Nephron progenitor cell (in vitro differentiated cells): ENCODE results near the gene DERL3.

Experiments used
- DNase-seq: peaks from one replicate; pipeline ENCODE4 v3.0.0; 2021
- H3K27ac Mint-ChIP-seq: 2 replicates; pipeline ENCODE4 v1.8.0; 2021; ENCODE audit warnings: mild to moderate bottlenecking, moderate library complexity, mixed read lengths
- H3K27me3 Mint-ChIP-seq: 2 replicates; pipeline ENCODE4 v1.8.0; 2021; ENCODE audit warnings: mild to moderate bottlenecking, low read depth, mixed read lengths; ENCODE audit not compliant: poor library complexity
- H3K36me3 Mint-ChIP-seq: 2 replicates; pipeline ENCODE4 v1.8.0; 2021; ENCODE audit warnings: low read depth, mixed read lengths
- H3K4me1 Mint-ChIP-seq: 2 replicates; pipeline ENCODE4 v1.8.0; 2021; ENCODE audit warnings: mixed read lengths
- H3K4me3 Mint-ChIP-seq: 2 replicates; pipeline ENCODE4 v1.8.0; 2021; ENCODE audit warnings: mild to moderate bottlenecking, moderate library complexity, mixed read lengths
- H3K9me3 Mint-ChIP-seq: 2 replicates; pipeline ENCODE4 v1.8.0; 2021; ENCODE audit warnings: mild to moderate bottlenecking, moderate library complexity, mixed read lengths
- TF ChIP-seq, protein P1 (sequence below): fragments of 200-600 bp; sonication (generic); IDR thresholded peaks from 2 replicates; pipeline ENCODE4 v1.5.0; 2021; ENCODE audit warnings: antibody characterized with exemption

The DERL3 gene

DNA sequence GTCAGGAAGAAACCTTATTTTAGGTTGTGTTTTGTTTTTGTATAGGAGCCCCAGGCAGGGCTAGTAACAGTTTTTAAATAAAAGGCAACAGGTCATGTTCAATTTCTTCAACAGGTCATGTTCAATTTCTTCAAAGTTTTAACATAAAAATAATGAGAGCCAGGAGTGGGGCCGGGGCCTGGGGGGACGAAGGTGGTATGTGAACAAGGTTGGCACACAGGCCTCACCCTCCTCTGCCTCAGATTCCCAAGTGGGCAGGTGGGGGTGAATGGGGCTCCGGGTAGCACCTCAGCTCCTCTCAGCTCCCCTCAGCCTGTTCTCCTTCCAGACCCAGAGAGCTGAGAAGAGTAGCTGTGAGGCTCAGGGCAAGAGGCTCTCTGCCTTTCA, 4.4 kb downstream of the DERL3 start:
- H3K27ac Mint-ChIP-seq = no peak overlapping the region
- H3K4me3 Mint-ChIP-seq = no peak overlapping the region
- H3K36me3 Mint-ChIP-seq = peaks cover 26% of the 10 kb centered on the region
- TF ChIP-seq, protein P1, sequence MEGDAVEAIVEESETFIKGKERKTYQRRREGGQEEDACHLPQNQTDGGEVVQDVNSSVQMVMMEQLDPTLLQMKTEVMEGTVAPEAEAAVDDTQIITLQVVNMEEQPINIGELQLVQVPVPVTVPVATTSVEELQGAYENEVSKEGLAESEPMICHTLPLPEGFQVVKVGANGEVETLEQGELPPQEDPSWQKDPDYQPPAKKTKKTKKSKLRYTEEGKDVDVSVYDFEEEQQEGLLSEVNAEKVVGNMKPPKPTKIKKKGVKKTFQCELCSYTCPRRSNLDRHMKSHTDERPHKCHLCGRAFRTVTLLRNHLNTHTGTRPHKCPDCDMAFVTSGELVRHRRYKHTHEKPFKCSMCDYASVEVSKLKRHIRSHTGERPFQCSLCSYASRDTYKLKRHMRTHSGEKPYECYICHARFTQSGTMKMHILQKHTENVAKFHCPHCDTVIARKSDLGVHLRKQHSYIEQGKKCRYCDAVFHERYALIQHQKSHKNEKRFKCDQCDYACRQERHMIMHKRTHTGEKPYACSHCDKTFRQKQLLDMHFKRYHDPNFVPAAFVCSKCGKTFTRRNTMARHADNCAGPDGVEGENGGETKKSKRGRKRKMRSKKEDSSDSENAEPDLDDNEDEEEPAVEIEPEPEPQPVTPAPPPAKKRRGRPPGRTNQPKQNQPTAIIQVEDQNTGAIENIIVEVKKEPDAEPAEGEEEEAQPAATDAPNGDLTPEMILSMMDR = no peak
- H3K9me3 Mint-ChIP-seq = no peaks in the 10 kb centered on the region
- peaks cover 5% of the 10 kb centered on the region for H3K27me3 Mint-ChIP-seq
- H3K4me1 Mint-ChIP-seq = peaks cover 31% of the 10 kb centered on the region
- DNase-seq = no peak

DNA sequence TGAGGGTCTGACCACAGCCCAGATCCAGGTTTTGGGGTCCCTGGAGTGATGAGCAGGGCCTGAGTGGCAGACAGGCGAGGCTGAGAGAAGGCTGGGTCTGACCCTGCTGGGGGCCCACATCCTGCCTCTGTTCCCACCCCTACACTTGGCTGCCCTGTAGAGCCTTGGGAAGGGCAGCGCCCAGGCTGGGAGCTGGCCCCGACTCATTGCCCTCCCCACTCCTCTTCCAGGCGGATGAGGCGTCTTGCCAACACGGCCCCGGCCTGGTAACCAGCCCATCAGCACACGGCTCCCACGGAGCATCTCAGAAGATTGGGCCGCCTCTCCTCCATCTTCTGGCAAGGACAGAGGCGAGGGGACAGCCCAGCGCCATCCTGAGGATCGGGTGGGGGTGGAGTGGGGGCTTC, 4.9 kb downstream of the DERL3 start:
- peaks cover 27% of the 10 kb centered on the region for H3K4me1 Mint-ChIP-seq
- TF ChIP-seq, protein P1 = no peak
- H3K27me3 Mint-ChIP-seq = peaks cover 5% of the 10 kb centered on the region
- peaks cover 30% of the 10 kb centered on the region for H3K36me3 Mint-ChIP-seq
- no peaks in the 10 kb centered on the region for H3K9me3 Mint-ChIP-seq
- no peak overlapping the region for H3K27ac Mint-ChIP-seq
- no peak for DNase-seq
- no peak overlapping the region for H3K4me3 Mint-ChIP-seq

DNA sequence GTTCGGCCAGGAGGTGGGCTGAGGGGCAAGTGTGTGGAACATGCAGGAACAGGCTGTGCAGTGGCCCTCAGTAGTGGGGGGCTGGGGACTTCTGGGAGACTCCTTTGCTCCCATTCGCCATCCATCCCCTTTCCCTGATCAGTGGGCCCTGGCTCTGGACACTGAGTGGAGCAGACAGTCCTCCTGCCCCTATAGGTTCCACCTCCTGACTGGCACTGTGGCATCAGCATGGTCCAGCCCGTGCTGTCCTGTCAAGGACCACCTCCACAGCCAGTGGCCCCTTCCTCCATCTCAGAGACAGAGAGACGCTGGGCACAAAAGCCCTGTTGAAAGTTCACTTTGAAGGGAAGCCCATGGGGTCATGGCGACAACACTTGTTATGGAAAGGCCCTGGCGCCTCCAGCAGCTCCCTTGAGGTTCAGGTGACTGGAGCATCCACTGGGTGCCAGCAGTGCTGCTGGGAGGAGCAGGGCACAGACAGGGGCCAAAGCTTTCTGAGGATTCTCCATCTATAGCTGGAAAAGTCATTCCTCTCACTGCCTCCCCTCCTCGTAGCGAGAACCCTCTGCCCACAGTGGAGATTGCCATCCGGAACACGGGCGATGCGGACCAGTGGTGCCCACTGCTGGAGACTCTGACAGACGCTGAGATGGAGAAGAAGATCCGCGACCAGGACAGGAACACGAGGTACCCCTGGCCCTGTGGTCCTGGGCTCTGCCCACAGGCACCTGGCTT, 5.6 kb downstream of the DERL3 start:
- peaks cover 35% of the 10 kb centered on the region for H3K36me3 Mint-ChIP-seq
- no peak overlapping the region for H3K27ac Mint-ChIP-seq
- H3K9me3 Mint-ChIP-seq = no peaks in the 10 kb centered on the region
- TF ChIP-seq, protein P1 = no peak
- no peak for DNase-seq
- peaks cover 23% of the 10 kb centered on the region for H3K4me1 Mint-ChIP-seq
- peaks cover 5% of the 10 kb centered on the region for H3K27me3 Mint-ChIP-seq
- no peak overlapping the region for H3K4me3 Mint-ChIP-seq

DNA sequence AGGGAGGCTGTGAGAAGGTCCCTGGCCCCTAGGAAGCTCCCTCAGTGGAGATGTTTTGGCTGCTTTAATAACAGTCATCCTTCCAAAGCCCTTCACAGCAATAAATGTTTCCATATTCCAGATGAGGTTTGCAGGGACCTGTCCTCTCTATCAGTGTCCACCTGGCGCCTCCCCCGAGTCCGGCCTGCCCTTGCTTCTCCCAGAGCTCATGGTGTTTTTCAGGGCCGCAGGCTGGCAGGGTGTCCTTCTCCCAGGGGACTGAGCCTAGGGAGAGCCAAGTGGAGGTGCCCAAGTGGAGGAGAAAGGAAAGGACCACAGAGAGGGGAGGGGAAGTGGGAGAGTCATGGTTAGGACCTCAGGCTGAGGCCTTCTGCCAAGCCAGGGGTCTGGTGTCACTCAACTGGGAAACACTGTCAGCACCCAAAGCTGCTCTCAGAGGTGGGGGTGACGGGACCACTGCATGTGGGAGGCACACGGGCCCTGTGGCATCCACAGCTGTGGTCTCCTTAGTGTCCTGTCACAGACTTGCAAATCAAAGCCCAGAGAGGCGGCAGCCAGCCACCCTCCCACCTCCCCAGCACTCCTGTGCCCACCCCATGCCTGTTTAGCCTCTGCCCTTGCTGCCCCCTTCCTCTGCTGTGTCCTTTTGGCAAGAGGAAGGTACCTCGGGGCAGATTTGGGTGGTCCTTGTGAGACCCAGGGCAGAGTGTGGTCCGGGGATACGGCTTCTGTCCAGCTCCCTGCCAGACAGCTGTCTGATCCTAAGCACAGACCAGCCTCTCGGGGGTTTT, 6.4 kb downstream of the DERL3 start:
- peak overlapping the region; percentile 27 for H3K27ac Mint-ChIP-seq
- peaks cover 18% of the 10 kb centered on the region for H3K4me1 Mint-ChIP-seq
- H3K9me3 Mint-ChIP-seq = no peaks in the 10 kb centered on the region
- no peak for DNase-seq
- TF ChIP-seq, protein P1 = no peak
- H3K4me3 Mint-ChIP-seq = no peak overlapping the region
- peaks cover 39% of the 10 kb centered on the region for H3K36me3 Mint-ChIP-seq
- H3K27me3 Mint-ChIP-seq = peaks cover 5% of the 10 kb centered on the region

DNA sequence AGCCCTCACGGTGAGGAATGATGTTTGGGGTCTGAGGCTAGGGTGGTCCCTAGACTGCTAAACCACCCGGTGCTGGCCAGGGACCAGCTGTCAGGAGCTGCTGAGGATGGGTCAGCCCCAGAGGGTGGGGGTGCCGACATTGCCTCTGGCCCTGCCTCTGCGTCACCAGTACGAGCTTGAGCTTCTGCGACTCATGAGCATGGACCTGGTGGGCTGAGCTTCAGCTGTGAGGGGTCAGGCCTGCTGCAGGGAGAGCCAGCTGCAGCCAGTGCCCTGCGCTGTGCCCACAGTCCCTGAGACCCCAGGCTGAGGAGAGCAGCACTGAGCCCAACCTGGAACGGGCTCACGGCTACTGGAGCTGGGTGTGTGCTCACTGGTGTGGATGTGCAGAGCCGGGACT, 7.0 kb downstream of the DERL3 start:
- H3K36me3 Mint-ChIP-seq = peaks cover 42% of the 10 kb centered on the region
- peaks cover 5% of the 10 kb centered on the region for H3K27me3 Mint-ChIP-seq
- H3K4me1 Mint-ChIP-seq = peaks cover 20% of the 10 kb centered on the region
- TF ChIP-seq, protein P1 = no peak
- no peak overlapping the region for H3K4me3 Mint-ChIP-seq
- no peak overlapping the region for H3K27ac Mint-ChIP-seq
- H3K9me3 Mint-ChIP-seq = no peaks in the 10 kb centered on the region
- no peak for DNase-seq
